Measurements from ENCODE around the gene MAP2.
A peak's percentile ranks its signal among the peaks of the same experiment; 100 is the strongest.

The MAP2 gene

GRCh38 chr2:209565896-209566582, 142.2 kb downstream of the MAP2 start:
- H3K27ac ChIP-seq (ENCODE audit: low read depth, low read length) = no peak overlapping the region
- no peak overlapping the region for H3K9ac ChIP-seq (ENCODE audit: low read length)
- no peaks in the 10 kb centered on the region for H3K27me3 ChIP-seq (ENCODE audit: control insufficient read depth, insufficient read depth, low read length)
- H3K36me3 ChIP-seq (ENCODE audit: control insufficient read depth, insufficient read depth, low read length) = no peaks in the 10 kb centered on the region
- H3K4me3 ChIP-seq (ENCODE audit: low read depth, low read length) = no peak overlapping the region
- no peaks in the 10 kb centered on the region for H3K9me3 ChIP-seq (ENCODE audit: control insufficient read depth, insufficient read depth, low read depth, low read length)
- H3K4me1 ChIP-seq (ENCODE audit: control insufficient read depth, insufficient read depth, low read length) = no peaks in the 10 kb centered on the region

DNA sequence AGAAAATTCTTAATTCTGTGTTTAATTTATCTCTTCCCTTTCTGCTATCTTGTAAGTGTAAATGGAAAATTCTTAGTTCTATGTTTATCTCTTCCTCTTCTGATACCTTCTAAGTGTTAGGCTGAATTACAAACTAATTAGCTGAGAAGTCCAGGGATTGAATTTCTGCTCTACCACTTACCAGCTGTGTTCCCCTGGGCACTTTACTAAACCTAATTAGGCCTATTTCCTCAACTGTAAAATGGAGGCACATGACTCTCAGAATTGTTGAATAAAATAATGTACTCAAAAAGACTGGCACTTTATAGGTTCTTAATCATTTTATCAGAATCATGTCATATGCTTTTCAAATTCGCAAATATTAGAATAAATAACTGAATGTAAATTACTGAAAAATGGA, 146.3 kb downstream of the MAP2 start:
- Histone ChIP-seq H3K9ac (ENCODE audit: low read length) (no peak overlapping the region), H3K4me3 (ENCODE audit: low read depth, low read length) (no peak overlapping the region), H3K27ac (ENCODE audit: low read depth, low read length) (no peak overlapping the region), H3K27me3 (ENCODE audit: control insufficient read depth, insufficient read depth, low read length) (no peaks in the 10 kb centered on the region), H3K36me3 (ENCODE audit: control insufficient read depth, insufficient read depth, low read length) (no peaks in the 10 kb centered on the region), H3K4me1 (ENCODE audit: control insufficient read depth, insufficient read depth, low read length) (no peaks in the 10 kb centered on the region), H3K9me3 (ENCODE audit: control insufficient read depth, insufficient read depth, low read depth, low read length) (no peaks in the 10 kb centered on the region)

GRCh38 chr2:209574515-209574914, 150.7 kb downstream of the MAP2 start:
- no peak overlapping the region for H3K27ac ChIP-seq (ENCODE audit: low read depth, low read length)
- no peaks in the 10 kb centered on the region for H3K36me3 ChIP-seq (ENCODE audit: control insufficient read depth, insufficient read depth, low read length)
- no peaks in the 10 kb centered on the region for H3K27me3 ChIP-seq (ENCODE audit: control insufficient read depth, insufficient read depth, low read length)

GRCh38 chr2:209577376-209578357, 153.8 kb downstream of the MAP2 start:
- Histone ChIP-seq H3K9ac (ENCODE audit: low read length) (no peak overlapping the region), H3K9me3 (ENCODE audit: control insufficient read depth, insufficient read depth, low read depth, low read length) (no peaks in the 10 kb centered on the region), H3K4me3 (ENCODE audit: low read depth, low read length) (no peak overlapping the region), H3K4me1 (ENCODE audit: control insufficient read depth, insufficient read depth, low read length) (peaks cover 17% of the 10 kb centered on the region), H3K27me3 (ENCODE audit: control insufficient read depth, insufficient read depth, low read length) (no peaks in the 10 kb centered on the region), H3K27ac (ENCODE audit: low read depth, low read length) (no peak overlapping the region), H3K36me3 (ENCODE audit: control insufficient read depth, insufficient read depth, low read length) (no peaks in the 10 kb centered on the region)

More at GRCh38 chr2:209574515-209574914, 150.7 kb downstream of the MAP2 start:
- Histone ChIP-seq H3K9me3 (ENCODE audit: control insufficient read depth, insufficient read depth, low read depth, low read length) (no peaks in the 10 kb centered on the region), H3K9ac (ENCODE audit: low read length) (no peak overlapping the region), H3K4me3 (ENCODE audit: low read depth, low read length) (no peak overlapping the region), H3K4me1 (ENCODE audit: control insufficient read depth, insufficient read depth, low read length) (peaks cover 17% of the 10 kb centered on the region)

GRCh38 chr2:209578394-209579001, 154.7 kb downstream of the MAP2 start:
- Histone ChIP-seq H3K4me1 (ENCODE audit: control insufficient read depth, insufficient read depth, low read length) (peaks cover 17% of the 10 kb centered on the region), H3K4me3 (ENCODE audit: low read depth, low read length) (no peak overlapping the region), H3K27ac (ENCODE audit: low read depth, low read length) (no peak overlapping the region)

GRCh38 chr2:209579230-209579749, 155.4 kb downstream of the MAP2 start:
- H3K4me3 ChIP-seq (ENCODE audit: low read depth, low read length) = peak overlapping the region; percentile 17; the same call in 1 of the 2 replicates
- no peak overlapping the region for H3K27ac ChIP-seq (ENCODE audit: low read depth, low read length)
- H3K9ac ChIP-seq (ENCODE audit: low read length) = no peak overlapping the region
- H3K9me3 ChIP-seq (ENCODE audit: control insufficient read depth, insufficient read depth, low read depth, low read length) = no peaks in the 10 kb centered on the region
- H3K27me3 ChIP-seq (ENCODE audit: control insufficient read depth, insufficient read depth, low read length) = no peaks in the 10 kb centered on the region
- H3K36me3 ChIP-seq (ENCODE audit: control insufficient read depth, insufficient read depth, low read length) = no peaks in the 10 kb centered on the region
- H3K4me1 ChIP-seq (ENCODE audit: control insufficient read depth, insufficient read depth, low read length) = peaks cover 17% of the 10 kb centered on the region

More at GRCh38 chr2:209578394-209579001, 154.7 kb downstream of the MAP2 start:
- H3K27me3 ChIP-seq (ENCODE audit: control insufficient read depth, insufficient read depth, low read length) = no peaks in the 10 kb centered on the region
- H3K9ac ChIP-seq (ENCODE audit: low read length) = no peak overlapping the region
- H3K36me3 ChIP-seq (ENCODE audit: control insufficient read depth, insufficient read depth, low read length) = no peaks in the 10 kb centered on the region
- H3K9me3 ChIP-seq (ENCODE audit: control insufficient read depth, insufficient read depth, low read depth, low read length) = no peaks in the 10 kb centered on the region

DNA sequence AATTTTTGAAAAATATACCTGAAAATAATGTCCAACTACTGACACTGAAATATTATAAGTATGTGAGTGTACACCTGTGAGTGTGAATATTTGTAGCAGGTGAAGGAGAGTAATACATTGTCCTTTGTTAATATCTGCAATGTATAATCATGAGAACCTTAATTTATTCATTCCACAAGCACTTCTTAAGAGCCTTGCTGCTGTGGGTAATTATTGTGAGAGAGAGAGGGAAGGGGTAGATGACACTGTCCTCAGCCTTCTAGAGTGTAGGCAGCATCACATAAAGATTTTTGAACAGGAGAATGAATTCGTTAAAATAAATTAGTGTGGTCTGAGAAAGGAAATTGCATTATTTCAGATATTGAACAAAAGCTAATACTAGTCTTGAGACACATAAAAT, 157.2 kb downstream of the MAP2 start:
- no peaks in the 10 kb centered on the region for H3K36me3 ChIP-seq (ENCODE audit: control insufficient read depth, insufficient read depth, low read length)
- H3K27ac ChIP-seq (ENCODE audit: low read depth, low read length) = no peak overlapping the region
- H3K27me3 ChIP-seq (ENCODE audit: control insufficient read depth, insufficient read depth, low read length) = no peaks in the 10 kb centered on the region
- H3K4me3 ChIP-seq (ENCODE audit: low read depth, low read length) = no peak overlapping the region
- no peak overlapping the region for H3K9ac ChIP-seq (ENCODE audit: low read length)
- H3K9me3 ChIP-seq (ENCODE audit: control insufficient read depth, insufficient read depth, low read depth, low read length) = no peaks in the 10 kb centered on the region
- peaks cover 17% of the 10 kb centered on the region for H3K4me1 ChIP-seq (ENCODE audit: control insufficient read depth, insufficient read depth, low read length)

- H3K27ac ChIP-seq (ENCODE audit: low read depth, low read length) = no peak overlapping the region
- H3K27me3 ChIP-seq (ENCODE audit: control insufficient read depth, insufficient read depth, low read length) = no peaks in the 10 kb centered on the region
- no peak overlapping the region for H3K4me3 ChIP-seq (ENCODE audit: low read depth, low read length)
- no peaks in the 10 kb centered on the region for H3K9me3 ChIP-seq (ENCODE audit: control insufficient read depth, insufficient read depth, low read depth, low read length)
- H3K9ac ChIP-seq (ENCODE audit: low read length) = no peak overlapping the region
- no peaks in the 10 kb centered on the region for H3K36me3 ChIP-seq (ENCODE audit: control insufficient read depth, insufficient read depth, low read length)
- peaks cover 17% of the 10 kb centered on the region for H3K4me1 ChIP-seq (ENCODE audit: control insufficient read depth, insufficient read depth, low read length)
Observed at GRCh38 chr2:209582281-209582680, 158.4 kb downstream of the MAP2 start.

DNA sequence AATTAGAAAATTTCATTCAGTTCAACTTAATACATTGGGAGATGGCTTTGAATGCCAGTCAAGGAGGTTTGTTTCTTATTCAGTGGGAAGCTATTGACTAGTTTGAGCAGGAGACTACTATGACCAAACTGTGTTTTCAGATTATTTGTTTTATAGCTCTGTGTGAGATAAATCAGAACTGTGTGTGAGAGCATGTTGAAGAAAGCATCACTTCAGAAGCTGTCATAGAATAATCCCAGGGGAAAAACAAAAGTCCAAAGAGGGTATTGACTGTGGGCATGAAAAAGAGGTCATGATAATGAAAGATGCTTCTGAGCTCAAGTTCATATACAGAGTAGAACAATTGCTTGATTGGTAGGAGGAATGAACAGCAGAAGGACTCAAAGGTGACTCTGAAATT, 160.6 kb downstream of the MAP2 start:
- no peak overlapping the region for H3K27ac ChIP-seq (ENCODE audit: low read depth, low read length)
- no peak overlapping the region for H3K9ac ChIP-seq (ENCODE audit: low read length)
- H3K4me3 ChIP-seq (ENCODE audit: low read depth, low read length) = no peak overlapping the region
- H3K36me3 ChIP-seq (ENCODE audit: control insufficient read depth, insufficient read depth, low read length) = no peaks in the 10 kb centered on the region
- H3K27me3 ChIP-seq (ENCODE audit: control insufficient read depth, insufficient read depth, low read length) = no peaks in the 10 kb centered on the region
- H3K4me1 ChIP-seq (ENCODE audit: control insufficient read depth, insufficient read depth, low read length) = no peaks in the 10 kb centered on the region
- no peaks in the 10 kb centered on the region for H3K9me3 ChIP-seq (ENCODE audit: control insufficient read depth, insufficient read depth, low read depth, low read length)

DNA sequence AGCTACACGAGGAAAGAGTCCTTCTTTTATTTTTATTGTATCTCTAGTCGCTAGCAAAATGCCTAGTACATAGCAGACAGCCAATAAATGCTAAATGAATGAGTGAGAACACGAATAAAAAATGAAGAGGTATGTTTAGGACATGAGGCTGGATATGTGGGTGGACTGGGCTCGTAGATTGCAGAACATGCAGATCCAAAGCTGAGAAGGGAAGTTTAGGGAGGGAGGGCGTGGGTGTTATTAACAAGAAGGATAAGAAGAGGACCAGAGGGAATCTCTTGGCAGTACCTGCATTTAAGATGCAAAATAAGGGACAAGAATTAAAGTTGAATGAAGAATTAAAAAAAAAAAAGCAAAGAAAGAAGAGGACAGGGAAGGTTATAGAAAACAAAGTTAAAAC, 161.1 kb downstream of the MAP2 start:
- no peaks in the 10 kb centered on the region for H3K9me3 ChIP-seq (ENCODE audit: control insufficient read depth, insufficient read depth, low read depth, low read length)
- no peak overlapping the region for H3K27ac ChIP-seq (ENCODE audit: low read depth, low read length)
- no peaks in the 10 kb centered on the region for H3K4me1 ChIP-seq (ENCODE audit: control insufficient read depth, insufficient read depth, low read length)
- no peak overlapping the region for H3K9ac ChIP-seq (ENCODE audit: low read length)
- no peaks in the 10 kb centered on the region for H3K36me3 ChIP-seq (ENCODE audit: control insufficient read depth, insufficient read depth, low read length)
- H3K27me3 ChIP-seq (ENCODE audit: control insufficient read depth, insufficient read depth, low read length) = no peaks in the 10 kb centered on the region
- H3K4me3 ChIP-seq (ENCODE audit: low read depth, low read length) = no peak overlapping the region
